NCI-H748 (cell line): ENCODE measurements around the gene IL24.

ENCODE experiments used
- DNase-seq: peaks from one replicate; lab custom pipeline; 2025; ENCODE audit not compliant: unreplicated experiment; lab: John Stamatoyannopoulos, UW

The IL24 gene

DNA sequence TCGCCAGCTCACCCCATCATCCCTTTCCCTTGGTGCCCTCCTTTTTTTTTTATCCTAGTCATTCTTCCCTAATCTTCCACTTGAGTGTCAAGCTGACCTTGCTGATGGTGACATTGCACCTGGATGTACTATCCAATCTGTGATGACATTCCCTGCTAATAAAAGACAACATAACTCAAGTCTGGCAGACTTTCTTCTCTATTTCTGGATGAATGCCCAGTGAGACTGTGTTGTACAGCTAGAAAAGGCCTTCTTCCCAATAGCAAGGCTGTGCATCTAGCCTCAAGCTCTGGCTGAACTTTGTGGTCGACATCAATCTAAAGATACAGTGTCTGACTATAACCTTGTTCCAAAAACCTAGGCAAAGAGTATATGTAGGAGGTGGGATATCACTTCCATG lies 6.4 kb downstream of the IL24 start:
- DNase-seq = no peak

DNA sequence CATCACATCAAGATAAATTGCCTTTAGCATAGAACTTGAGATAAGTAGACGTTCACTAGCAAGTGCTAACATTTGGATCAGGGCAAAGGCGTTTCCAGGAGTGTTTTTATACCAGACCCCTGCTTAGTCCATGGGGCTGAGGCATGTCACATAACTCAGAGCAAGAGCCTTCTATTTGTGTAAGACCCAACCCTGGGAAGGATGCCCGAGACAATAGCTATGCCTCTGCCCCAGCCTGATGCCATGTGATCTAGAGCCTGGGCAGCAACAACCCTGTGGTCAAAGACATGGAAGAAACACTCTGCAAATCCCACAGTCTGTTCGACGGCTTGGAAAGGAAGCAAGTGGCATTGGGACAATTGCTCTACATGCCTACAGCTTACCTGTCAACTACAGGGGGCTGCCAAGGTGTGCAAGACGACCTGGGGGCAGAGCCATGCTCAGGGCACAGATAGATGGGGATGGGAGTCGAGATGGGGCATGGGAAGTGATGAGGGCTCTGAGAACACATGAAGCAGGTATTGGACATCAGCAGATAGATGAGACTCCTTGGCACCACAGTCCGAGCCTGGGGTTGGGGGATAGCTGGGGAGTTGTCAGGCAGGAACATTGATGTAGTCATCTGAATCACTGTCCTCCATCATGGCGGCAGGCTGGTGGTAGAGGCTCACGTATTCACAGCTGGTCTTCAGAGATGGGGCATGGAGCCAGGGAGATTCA lies 7.3 kb downstream of the IL24 start:
- DNase-seq = no peak

DNA sequence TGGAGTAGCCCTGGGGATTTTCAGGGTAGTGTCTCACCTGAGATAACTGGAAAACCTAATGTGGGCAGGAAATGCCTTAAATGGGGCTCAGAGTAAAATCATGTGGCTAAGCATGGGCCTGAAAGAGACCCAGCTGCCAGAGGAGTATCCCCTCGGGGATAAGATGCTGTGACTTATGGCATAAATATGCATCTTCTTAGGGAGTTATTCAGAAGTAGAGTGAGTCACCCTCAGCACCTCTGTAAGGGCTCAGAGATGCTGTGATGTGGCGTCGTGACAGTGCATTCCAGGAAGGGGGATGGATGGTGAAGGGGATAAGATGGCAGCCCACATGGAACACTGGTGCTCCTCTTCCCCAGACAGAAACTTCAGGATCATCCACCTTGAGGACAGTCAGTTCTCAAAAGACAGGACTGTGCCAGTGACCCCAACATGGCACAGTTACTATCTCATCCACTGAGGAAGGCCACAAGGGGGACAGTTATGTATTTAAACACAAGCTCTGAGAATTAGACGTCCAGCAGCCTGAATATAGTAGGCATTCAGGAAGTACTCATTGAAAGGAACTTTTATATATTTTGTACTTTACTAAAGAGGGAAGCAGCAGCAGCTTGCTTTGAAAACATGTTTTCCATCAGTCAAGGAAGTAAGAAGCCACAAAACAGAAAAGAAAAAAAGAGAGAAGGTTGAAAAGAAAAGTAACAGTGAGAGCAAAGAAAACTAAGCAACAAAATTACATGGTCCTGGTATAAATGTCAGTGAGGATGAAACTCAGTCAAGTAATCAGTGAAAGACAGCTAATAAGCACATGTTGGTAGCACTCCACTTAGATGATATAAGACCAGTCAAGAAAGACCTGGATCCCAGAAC lies 8.3 kb downstream of the IL24 start:
- DNase-seq = no peak

DNA sequence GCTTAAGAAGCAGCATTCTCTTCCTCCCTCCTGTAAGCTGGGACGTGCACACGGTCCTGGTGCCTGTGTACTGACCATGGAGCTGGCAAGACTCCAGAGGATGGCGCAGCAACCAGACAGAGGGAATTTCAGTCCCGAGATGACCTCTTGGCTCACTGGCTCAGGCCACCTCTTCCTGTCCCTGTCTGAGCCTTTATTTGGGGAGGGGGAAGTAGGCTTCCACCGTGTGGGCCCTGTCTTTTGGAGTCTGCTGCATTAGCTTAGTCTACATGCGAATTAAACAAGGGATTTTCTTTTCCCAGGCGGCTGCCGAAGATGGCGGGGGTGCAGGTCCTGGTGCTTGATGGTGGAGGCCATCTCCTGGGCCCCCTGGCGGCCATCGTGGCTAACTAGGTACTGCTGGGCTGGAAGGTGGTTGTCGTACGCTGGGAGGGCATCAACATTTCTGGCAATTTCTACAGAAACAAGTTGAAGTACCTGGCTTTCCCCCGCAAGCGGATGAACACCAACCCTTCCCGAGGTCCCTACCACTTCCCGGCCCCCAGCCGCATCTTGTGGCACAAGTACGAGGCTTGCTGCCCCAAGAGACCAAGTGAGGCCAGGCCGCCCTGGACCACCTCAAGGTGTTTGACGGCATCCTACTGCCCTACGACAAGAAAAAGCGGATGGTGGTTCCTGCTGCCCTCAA lies 10.2 kb downstream of the IL24 start:
- DNase-seq = peak; percentile 5

DNA sequence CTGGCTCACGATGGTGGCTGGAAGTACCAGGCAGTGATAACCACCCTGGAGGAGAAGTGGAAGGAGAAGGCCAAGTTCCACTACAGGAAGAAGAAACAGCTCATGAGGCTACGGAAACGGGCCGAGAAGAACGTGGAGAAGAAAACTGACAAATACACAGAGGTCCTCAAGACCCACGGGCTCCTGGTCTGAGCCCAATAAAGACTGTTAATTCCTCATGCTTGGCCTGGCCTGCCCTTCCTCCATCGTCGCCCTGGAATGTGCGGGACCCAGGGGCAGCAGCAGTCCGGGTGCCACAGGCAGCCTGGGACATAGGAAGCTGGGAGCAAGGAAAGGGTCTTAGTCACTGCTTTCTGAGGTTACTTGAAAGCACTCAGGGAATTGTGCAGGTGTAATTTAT lies 10.8 kb downstream of the IL24 start:
- no peak for DNase-seq

DNA sequence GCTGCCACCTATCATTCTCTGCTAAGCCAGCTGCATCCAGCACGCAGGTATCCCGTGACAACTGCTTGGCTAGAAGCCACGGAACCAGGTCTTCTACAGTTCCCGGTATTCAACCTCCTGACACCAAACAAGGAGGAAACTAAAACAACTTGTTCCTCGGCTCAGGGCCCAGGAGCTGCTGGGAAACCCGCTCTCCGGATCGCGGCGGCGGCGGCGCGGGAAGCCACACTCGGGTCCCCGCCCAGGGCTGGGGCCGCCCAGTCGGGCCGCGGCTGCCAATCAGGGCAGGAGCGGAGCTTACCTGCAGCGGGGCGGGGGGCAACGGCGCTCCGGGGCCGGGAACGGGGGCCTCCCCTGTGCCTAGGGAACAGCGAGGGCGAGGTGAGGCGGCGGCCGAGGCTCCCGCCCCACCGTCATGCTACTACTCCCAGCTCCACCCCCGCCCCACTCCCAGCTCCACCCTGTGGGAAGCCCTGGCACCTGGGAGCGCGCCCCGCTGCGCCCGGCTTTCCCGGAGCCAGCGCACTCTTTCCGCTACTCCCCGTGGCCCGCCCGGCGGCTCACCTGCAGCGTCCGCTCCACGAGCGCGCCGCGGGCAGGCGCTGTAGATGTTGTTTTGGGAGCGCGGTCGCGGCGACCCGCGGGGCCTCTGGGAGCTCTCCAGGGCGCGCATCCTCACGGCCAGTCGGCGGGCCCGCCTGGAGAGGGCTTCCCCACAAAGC lies 12.1 kb downstream of the IL24 start:
- DNase-seq = peak; percentile 77

DNA sequence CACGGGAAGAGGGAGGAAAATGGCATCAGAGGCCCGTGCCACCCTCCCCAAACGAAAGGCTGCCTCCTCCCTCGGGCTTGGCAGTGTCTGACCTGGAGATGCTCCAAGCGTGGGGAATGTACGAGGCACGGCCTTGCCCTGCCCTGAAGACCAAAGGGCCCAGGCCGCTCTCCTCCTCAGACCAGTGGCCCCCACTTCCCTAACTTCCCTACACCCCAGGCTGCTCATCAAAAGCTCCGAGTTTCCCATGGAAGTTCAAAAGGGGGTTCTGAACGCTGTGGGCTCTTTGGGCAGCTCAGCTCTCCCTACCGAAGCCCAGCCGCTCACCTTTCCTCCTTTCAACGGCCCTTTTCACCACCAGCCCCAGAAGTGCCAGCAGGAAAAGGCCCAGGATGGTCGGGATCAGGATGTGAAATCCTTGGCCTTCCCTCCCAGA lies 12.7 kb downstream of the IL24 start:
- DNase-seq = no peak

DNA sequence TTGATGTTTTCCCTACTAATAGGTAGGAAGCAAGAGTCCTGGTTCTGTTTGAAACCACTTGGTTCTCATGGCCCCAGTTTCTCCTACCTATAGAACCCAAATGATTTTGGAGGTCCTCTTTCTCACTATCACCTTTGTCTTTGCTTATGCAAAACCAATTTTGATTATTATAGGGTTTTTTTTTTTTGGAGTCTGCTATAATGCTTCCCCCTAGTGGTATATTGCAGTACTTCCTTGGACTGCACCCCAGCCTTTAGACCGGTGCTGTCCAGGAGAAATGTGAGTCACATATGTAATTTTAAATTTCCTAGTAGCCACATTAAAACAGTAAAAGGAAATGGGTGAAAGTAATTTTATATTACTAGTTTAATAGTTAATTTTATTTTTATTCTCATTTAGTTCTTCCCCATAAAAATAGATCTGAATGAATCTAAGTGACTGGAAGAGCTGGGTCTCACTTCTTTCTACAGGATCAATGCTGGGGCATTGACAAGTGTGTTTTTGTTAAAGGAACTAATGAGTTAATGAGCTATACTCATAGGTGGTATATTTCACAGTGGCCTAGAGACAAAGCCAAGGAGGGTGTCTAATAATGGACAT lies 13.9 kb downstream of the IL24 start:
- DNase-seq = peak; percentile 33

DNA sequence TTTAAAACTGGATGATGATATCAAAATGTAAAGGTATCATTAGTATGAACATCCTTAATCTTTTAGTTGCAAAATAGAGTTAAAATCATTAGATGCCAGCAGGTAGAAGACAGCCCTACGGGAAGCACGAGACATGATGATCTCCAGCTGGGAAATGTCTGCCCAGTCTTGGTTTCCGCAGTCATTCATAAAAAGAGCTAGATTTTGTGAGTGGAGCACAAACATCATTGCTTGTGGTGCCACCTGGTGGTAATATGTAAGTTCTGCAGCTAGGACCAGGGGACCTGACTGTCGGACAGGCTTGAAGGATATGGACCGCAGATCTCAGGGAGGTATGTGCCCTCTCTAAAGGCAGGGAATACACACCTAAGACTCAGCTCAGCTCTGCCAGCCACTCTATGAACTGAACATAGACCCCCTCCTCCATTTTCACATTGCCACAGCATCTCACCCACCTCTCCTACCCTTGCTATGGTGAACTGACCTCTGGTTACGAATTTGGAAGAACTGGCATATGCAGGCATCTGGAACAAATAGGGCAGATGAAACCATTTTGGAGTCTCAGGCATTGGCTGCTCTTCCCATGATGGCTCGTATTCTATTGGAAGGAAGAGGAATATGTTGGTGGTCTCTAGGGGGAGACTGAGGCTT lies 15.3 kb downstream of the IL24 start:
- DNase-seq = peak; percentile 79

DNA sequence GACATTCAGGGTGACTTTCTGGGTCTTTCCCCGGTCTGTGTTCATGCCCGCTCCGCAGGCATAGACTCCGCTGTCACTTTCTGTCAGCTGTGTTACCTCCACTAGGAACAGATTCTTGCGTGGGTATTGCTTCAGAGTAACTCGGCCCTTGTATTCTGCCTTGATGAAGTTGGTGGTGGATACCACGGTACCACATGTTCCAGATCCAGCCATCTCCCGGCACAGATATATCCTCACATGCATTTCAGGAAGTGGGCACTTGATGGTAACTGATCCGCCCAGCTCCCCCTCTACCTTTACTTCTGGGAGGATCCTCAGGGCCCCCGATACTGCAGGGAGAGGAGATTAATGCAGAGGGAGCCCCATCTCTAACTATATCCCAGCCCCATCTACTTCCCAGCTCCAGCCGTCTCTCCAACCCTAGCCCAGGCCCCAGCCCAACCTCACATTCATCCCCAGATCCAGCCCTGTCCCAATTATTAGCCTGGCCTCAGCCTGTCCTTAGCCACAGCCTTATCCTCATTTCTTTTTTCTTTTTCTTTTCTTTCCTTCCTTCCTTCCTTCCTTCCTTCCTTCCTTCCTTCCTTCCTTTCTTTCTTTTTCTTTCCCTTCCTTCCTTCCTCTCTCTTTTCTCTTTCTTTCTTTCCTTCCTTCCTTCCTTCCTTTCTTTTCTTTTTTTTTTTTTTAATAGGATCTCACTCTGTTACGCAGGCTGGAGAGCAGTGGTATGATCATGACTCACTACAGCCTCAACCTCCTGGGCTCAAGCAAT lies 16.7 kb downstream of the IL24 start:
- DNase-seq = no peak

DNA sequence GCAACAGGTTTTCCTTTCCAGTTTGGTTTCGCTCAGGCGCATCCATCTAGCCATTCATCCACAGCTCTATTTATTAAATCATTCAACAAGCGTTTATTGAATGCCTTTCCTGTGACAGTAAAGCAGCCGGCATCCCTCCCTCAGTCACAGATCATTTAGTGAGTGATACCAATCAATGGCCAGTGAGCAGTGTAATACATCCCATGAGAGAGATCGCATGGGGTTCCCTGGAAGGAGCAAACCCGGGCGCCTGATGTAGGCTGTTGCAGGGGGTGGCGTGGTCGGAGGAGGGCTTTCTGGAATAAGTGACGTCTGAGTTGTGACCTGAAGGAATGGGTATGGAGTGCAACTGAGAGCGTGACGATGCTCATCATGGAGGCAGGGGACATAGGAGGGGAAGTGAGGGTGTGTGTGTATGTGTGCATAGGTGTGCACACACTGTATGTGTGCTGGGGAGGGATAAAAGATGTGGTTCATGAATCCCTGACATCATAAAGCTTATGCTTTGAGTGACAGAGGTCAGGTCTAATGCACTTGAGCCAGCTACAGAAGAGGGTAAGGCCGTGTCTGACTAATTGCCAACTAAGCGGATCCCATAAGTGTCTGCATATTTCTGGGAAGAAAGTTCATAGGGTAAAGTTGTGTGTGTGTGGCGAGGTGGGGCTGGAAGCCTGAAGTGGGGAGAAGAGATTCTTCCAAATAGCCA lies 17.9 kb downstream of the IL24 start:
- no peak for DNase-seq

DNA sequence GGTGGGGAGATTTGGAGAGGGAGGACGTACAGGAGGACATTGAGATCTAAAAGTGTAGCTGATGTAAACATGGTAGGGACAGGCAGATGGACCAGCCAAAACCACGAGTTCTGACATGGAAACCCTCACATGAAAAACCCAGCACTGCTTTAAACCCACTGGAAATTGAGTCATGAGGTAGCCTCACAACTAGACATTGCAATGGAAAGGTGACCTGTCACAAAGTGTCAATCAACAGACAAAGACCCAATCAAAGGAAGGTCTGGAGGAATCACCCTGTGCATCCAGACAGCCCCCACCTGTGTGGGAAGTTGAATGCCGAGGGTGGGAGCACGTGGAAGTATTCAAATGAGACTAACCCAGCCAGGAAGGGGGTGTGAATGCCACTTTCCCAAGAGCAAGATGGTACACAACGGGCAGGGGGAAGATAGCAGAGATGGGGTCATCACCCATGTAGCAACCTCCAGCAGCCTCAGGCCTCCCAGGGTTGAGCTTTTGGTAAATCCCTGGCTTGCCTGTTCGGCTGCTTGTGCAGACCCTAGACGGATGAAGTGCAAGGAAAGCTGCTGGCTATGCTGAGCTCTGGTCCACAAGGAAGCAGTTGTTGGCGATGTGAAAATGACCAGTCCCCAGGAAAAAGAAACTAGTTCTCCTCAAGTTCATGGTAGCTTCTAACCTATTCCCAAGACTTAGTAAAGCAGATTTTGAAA lies 18.9 kb downstream of the IL24 start:
- no peak for DNase-seq

DNA sequence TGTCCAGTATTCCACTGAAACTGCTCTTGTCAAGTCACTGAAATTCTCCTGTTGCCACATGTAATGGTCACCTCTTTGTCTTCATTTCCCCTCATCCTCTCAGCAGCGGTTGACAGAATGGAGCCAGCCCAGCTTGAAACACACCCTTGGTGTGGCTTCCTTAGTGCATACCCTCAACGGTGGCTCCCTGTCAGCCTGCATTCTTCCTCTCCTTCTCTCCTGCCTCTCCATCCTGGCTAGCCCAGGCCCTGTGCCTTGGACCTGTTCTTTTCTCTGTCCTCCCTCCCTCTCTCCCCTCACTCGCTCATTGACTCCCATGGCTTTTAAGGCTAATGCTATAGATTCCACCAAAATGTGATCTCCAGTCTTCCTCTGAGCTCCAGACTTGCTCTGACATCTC lies 20.8 kb downstream of the IL24 start:
- DNase-seq = no peak

DNA sequence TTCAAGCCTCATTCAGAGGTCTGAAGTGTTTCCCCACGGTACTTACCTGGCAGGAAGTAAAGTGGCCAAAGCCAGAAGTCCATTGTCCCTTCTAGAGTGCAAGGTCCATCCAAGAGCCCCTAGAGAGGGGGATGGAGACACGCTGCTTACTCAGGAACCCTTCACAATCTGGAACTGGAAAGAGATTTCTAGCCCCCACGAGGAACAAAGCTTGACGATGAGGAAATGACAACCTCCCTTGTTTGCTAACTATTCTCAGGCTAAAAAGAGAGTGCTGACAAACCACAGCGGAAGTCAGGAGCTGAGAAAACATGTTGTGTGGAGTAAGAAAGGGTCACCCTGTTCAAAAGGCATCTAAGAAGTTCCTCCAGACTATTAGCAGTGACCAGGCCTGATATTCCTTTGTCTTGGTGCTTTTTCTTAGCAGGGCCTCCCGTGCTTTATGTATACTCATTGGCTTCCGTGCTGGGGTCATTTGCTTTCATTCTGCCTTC lies 24.6 kb downstream of the IL24 start, which contains the start of gene FCMR:
Gene FCMR, minus strand, starts transcription at position 170 of the 494 bp plus-strand sequence. Its CDS starts 87 bp downstream, at position 83.
- DNase-seq = no peak

DNA sequence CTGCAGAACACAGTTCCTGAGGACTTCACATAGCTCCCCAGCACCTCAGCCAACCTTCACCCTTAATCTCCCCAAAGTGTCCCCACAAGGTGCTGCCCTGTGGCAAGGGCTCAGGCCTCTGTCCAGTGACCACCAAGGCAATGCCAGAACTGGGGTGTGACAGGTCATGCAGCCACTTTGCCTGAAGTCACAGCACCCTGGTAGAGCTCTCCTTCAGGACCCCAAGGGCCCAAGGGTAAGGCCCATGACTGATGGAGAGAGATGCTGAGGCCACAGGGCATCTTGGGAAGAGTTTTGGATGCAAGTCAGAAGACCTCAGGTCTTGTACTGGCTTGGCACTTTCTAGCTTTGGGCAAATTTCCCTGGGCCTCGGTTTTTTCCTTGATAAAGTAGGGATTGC lies 25.3 kb downstream of the IL24 start:
- DNase-seq = no peak

DNA sequence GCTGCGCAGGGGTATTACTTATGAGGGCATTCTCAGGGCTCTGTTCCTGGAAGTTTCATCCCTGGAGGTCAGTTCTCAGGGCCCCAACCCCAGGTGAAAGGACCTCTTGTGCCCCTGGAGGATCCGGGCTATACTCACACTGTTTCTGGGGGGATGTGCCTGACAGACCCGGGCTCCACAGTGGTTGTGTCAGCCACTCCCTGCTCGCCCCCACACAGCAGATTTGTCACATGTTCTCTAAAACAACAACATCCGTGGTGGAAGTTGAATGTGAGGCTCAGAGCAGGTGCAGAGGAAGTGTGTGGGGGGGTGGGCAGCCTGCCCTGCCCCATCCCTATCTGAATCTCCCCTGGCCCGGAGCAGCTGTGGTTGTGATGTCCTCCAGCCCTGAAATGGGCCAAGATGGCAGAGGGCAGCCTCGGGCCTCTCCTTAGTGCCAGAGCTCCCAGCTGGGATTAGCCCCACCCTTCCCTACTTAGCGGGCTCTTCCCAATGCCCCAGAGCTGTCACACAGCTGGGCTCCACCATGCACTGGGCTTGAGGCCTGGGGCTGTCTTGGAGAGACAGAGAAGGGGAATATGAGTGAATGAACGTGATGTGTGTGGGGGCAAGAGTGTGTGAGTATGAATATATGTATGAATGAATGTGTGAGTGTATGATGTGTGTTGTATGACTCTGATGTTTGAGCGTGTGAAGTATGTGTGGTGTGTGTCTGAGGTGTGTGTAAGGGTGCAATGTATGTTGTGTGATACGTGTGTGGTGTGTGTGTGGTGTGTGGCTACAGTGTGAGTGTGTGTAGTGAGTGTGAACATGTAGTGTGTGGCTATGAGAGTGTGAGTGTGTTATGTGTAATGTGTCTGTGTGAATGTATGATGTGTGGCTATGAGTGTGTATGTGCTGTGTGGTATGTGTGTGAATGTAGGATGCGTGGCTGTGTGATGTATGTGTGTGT lies 26.0 kb downstream of the IL24 start:
- DNase-seq = no peak
